GM18951 (cell line): ENCODE measurements around the gene HSPA2.

Source experiments
- POLR2A ChIP-seq: IDR thresholded peaks from 4 replicates; pipeline ENCODE4 v1.6.1; 2011; ENCODE audit warnings: mild to moderate bottlenecking; ENCODE audit not compliant: insufficient read length, insufficient read depth; ENCODE audit errors: extremely low read depth
- in situ Hi-C: fragments of 300-500 bp; cut with MboI; formaldehyde crosslinking; loops from one replicate; pipeline ENCODE4 v1.12.0; 2022; ENCODE audit warnings: low sequenced_read_pairs, mixed read lengths, inconsistent platforms; ENCODE audit not compliant: unreplicated experiment

The HSPA2 gene

DNA sequence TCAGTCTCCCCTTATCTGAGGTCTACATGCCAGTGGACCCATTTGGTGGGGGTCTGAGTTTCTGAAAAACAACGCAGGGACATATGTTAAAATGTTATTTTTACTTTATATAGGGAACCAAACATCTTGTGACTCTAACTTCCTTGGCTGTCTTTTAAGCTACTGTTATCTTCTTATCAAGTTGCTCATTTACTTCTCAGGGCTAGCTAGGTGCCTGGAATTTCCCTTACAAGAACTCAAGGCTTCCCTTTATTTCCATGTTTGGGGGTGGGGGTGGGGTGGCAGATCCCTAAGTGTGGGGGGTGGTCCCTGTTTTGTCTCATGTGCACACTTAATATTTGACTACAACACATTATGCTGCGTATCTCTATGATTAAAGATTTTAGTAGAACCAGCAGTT is 40.8 kb downstream of the HSPA2 start:
- in situ Hi-C loops: no loop called here
- no peak for TF ChIP-seq POLR2A

GRCh38 chr14:64581817-64582216 is 41.3 kb downstream of the HSPA2 start:
- no peak for TF ChIP-seq POLR2A
- in situ Hi-C loops: no loop called here

GRCh38 chr14:64584190-64584589 is 43.6 kb downstream of the HSPA2 start:
- TF ChIP-seq POLR2A: no peak
- in situ Hi-C loops: no loop called here

DNA sequence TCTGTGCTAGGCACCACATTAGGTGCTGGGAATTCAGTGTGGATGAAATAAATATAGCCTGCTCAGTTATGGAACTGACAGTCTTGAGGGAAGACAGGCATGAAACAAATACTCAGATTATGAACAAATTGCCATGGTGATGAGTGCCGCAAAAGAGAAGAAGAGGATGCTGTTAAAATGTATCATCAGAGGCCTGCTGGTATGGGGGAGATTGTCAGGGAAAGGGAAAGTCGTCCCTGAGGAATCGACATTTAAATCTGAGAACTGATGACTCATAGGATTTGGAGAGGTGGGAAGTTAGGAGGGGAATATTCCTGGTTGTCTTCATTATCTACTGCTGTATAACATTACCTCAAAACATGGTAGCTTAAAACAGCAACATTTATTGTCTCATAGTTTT is 51.3 kb downstream of the HSPA2 start:
- in situ Hi-C loops: no loop called here
- TF ChIP-seq POLR2A: no peak
